Measurements from ENCODE around the gene CFTR.
A peak's percentile ranks its signal among the peaks of the same experiment; 100 is the strongest.
"Not testable (repeated sequence)": the region's sequence is repeated elsewhere in the genome, so short reads cannot be mapped to it uniquely, and the experiment has no call there.

Gene CFTR

DNA sequence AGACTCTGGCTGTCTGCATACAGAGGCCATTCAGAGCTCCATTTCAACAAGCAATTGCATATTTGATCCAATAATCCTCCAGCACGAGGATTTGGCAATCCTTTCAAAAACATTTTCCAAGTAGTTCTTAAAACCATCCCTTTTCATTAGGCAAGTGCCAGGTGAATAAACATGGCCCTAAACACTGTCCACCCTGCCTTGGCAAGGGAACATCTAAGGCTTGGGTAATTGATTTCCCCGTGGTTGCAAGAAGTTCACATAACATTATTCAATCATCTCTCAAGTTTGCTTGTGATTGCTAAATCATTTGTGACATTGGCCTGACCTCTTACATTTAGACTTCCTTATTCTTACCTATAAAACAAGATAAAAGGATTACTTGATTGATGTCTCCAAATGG lies 218.2 kb downstream of the CFTR start:
- no peak for DNase-seq

DNA sequence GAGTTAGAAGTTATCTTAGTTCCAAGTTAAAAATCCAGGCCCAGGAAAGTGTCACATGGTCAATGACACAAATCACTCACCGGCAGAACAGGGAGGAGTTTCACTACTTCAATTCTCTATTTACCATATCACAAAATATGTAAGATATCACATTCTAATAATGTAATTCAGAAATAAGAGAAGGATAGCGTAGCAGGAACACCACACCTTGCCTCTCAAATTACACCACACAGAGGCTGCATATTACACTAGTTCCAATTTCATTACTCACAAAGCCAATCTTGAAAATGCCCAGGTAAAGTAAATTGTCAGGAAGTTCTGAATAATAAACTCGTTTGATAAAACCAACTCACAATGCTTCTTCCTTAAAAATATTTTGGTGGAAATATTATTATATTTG lies 224.2 kb downstream of the CFTR start:
- DNase-seq: no peak

DNA sequence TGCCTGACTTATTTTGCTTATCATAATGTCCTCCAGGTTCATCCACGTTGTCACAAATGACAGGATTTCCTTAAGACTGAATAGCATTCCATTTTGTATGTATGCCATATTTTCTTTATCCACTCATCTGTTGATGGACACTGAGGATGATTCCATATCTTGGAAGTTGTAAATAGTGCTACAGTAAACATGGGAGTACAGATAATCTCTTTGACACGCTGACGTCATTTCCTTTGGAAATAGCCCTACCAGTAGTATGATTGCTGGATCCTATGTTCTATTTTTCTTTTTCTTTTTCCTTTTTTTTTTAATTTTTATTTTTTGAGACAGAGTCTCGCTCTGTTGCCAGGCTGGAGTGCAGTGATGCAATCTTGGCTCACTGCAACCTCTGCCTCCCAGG lies 225.8 kb downstream of the CFTR start:
- DNase-seq: no peak

GRCh38 chr7:117706210-117706609 lies 226.4 kb downstream of the CFTR start:
- DNase-seq: no peak

DNA sequence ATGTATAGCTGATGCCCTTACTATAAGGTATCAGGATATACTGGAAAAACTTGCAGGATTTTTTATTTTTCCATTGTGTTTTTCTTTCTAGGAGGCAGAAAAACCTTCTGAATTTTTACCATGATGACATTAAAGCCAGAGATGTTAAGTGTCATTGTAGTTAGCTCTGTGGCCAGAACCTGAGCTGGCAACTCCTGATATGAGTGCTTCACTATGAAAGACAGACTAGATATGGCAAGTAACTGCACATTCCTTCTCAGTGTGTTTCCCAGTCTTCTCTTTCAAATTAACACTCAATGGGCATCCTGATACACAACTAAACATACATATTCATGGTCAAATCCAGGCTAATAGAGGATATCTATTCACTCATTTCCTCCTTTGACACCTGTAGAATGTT lies 227.3 kb downstream of the CFTR start:
- DNase-seq: no peak

DNA sequence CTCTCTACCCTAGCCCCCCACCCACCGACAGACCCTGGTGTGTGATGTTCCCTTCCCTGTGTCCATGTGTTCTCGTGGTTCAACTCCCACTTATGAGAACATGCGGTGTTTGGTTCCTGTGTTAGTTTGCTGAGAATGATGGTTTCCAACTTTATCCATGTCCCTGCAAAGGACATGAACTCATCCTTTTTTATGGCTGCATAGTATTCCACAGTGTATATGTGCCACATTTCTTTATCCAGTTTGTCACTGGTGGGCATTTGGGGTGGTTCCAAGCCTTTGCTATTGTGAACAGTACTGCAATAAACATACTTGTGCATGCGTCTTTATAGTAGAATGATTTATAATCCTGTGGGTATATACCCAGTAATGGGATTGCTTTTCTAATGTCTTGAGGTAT lies 228.3 kb downstream of the CFTR start:
- DNase-seq: not testable (repeated sequence)

GRCh38 chr7:117711556-117711955 lies 231.7 kb downstream of the CFTR start:
- DNase-seq: no peak

- DNase-seq: peak; percentile 14
Measured at GRCh38 chr7:117715784-117716445, 236.1 kb downstream of the CFTR start.

- no peak for DNase-seq
Measured at GRCh38 chr7:117716707-117717299, 237.0 kb downstream of the CFTR start.

GRCh38 chr7:117717357-117717756 lies 237.5 kb downstream of the CFTR start:
- no peak for DNase-seq
